ENCODE results near the gene PPOX. TPM values are rescaled to one million over a fixed set of nuclear protein-coding genes. Genes with fewer than 3 reads are reported as not detected.

The PPOX gene
- total RNA-seq, 1 donor from 2014 or later, result 20.0 TPM

DNA sequence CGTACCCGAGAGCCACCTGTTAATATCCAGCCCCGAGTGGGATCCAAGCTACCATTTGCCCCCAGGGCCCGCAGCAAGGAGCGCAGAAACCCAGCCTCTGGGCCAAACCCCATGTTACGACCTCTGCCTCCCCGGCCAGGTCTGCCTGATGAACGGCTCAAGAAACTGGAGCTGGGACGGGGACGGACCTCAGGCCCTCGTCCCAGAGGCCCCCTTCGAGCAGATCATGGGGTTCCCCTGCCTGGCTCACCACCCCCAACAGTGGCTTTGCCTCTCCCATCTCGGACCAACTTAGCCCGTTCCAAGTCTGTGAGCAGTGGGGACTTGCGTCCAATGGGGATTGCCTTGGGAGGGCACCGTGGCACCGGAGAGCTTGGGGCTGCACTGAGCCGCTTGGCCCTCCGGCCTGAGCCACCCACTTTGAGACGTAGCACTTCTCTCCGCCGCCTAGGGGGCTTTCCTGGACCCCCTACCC is 5.5 kb upstream of the PPOX start:
- Histone ChIP-seq H3K9me3 (ENCODE audit: insufficient read depth, low read depth, low read length) (no peaks in the 10 kb centered on the region), H3K9ac (ENCODE audit: low read length) (no peak overlapping the region), H3K36me3 (ENCODE audit: insufficient read depth, low read length) (peaks cover 14% of the 10 kb centered on the region), H3K79me2 (ENCODE audit: insufficient read depth, low read length) (peaks cover 32% of the 10 kb centered on the region), H2AFZ (ENCODE audit: low read depth, low read length) (no peak overlapping the region), H3K4me3 (ENCODE audit: insufficient read depth, low read depth, low read length) (no peak overlapping the region), H3K27me3 (ENCODE audit: insufficient read depth, low read length) (no peaks in the 10 kb centered on the region), H4K20me1 (ENCODE audit: insufficient read depth, low read length) (no peaks in the 10 kb centered on the region), H3K27ac (ENCODE audit: low read depth, low read length) (no peak overlapping the region), H3K4me2 (ENCODE audit: low read length) (peak overlapping the region; percentile 97), H3K4me1 (ENCODE audit: insufficient read depth, low read length) (peaks cover 15% of the 10 kb centered on the region)
- DNase-seq (ENCODE audit: low read depth) (no peak), FAIRE-seq (no peak)
- no peak for TF ChIP-seq EZH2 (IDR thresholded peaks at IDR 0.05; ENCODE audit: insufficient read depth, low read length)
- TF ChIP-seq, protein P1, sequence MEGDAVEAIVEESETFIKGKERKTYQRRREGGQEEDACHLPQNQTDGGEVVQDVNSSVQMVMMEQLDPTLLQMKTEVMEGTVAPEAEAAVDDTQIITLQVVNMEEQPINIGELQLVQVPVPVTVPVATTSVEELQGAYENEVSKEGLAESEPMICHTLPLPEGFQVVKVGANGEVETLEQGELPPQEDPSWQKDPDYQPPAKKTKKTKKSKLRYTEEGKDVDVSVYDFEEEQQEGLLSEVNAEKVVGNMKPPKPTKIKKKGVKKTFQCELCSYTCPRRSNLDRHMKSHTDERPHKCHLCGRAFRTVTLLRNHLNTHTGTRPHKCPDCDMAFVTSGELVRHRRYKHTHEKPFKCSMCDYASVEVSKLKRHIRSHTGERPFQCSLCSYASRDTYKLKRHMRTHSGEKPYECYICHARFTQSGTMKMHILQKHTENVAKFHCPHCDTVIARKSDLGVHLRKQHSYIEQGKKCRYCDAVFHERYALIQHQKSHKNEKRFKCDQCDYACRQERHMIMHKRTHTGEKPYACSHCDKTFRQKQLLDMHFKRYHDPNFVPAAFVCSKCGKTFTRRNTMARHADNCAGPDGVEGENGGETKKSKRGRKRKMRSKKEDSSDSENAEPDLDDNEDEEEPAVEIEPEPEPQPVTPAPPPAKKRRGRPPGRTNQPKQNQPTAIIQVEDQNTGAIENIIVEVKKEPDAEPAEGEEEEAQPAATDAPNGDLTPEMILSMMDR (IDR thresholded peaks at IDR 0.05; ENCODE audit: insufficient read depth, low read depth, low read length), result no peak
- Mint-ChIP-seq H3K36me3 (ENCODE audit: low read depth, unreplicated experiment) (peaks cover 6% of the 10 kb centered on the region), H3K9me3 (ENCODE audit: unreplicated experiment) (no peaks in the 10 kb centered on the region), H3K4me1 (ENCODE audit: low read depth, unreplicated experiment) (peaks cover 19% of the 10 kb centered on the region), H3K27me3 (ENCODE audit: low read depth, unreplicated experiment) (no peaks in the 10 kb centered on the region), H3K4me3 (ENCODE audit: unreplicated experiment) (peak overlapping the region; percentile 86), H3K27ac (ENCODE audit: unreplicated experiment) (no peak overlapping the region)

DNA sequence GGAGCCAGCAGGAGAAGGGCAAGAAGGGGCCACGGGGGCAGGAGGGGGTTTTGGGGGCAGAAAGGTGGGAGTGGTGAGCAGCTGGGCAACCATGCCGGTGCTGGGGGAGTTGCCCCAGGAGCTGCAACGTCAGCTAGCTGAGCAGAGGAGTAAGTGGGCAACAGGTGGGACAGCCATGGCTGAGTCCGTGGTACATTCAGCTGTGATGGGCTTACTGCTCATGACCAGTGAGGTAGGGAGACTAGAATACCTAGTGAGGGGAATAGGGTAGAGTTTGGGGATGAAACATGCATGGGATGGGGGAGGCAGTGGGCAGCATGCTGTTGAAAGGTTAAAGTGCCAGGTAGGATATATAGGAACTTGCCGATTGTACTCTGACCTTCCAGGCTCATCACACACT is 4.6 kb upstream of the PPOX start:
- no peaks in the 10 kb centered on the region for H3K27me3 ChIP-seq (ENCODE audit: insufficient read depth, low read length)
- FAIRE-seq (no peak), DNase-seq (ENCODE audit: low read depth) (no peak)
- no peak overlapping the region for H3K4me3 ChIP-seq (ENCODE audit: insufficient read depth, low read depth, low read length)
- H4K20me1 ChIP-seq (ENCODE audit: insufficient read depth, low read length), result no peaks in the 10 kb centered on the region
- Mint-ChIP-seq H3K27ac (ENCODE audit: unreplicated experiment) (peak overlapping the region; percentile 11), H3K4me1 (ENCODE audit: low read depth, unreplicated experiment) (peaks cover 19% of the 10 kb centered on the region), H3K27me3 (ENCODE audit: low read depth, unreplicated experiment) (no peaks in the 10 kb centered on the region), H3K9me3 (ENCODE audit: unreplicated experiment) (no peaks in the 10 kb centered on the region), H3K36me3 (ENCODE audit: low read depth, unreplicated experiment) (peaks cover 6% of the 10 kb centered on the region), H3K4me3 (ENCODE audit: unreplicated experiment) (peak overlapping the region; percentile 42)
- peaks cover 14% of the 10 kb centered on the region for H3K36me3 ChIP-seq (ENCODE audit: insufficient read depth, low read length)
- H3K9ac ChIP-seq (ENCODE audit: low read length), result no peak overlapping the region
- TF ChIP-seq, protein P1 (IDR thresholded peaks at IDR 0.05; ENCODE audit: insufficient read depth, low read depth, low read length), result no peak
- TF ChIP-seq EZH2 (IDR thresholded peaks at IDR 0.05; ENCODE audit: insufficient read depth, low read length), result no peak
- H3K4me1 ChIP-seq (ENCODE audit: insufficient read depth, low read length), result peaks cover 19% of the 10 kb centered on the region
- peaks cover 30% of the 10 kb centered on the region for H3K79me2 ChIP-seq (ENCODE audit: insufficient read depth, low read length)
- H3K27ac ChIP-seq (ENCODE audit: low read depth, low read length), result no peak overlapping the region
- H3K4me2 ChIP-seq (ENCODE audit: low read length), result no peak overlapping the region
- no peak overlapping the region for H2AFZ ChIP-seq (ENCODE audit: low read depth, low read length)
- no peaks in the 10 kb centered on the region for H3K9me3 ChIP-seq (ENCODE audit: insufficient read depth, low read depth, low read length)

- FAIRE-seq (no peak), DNase-seq (ENCODE audit: low read depth) (no peak)
- Histone ChIP-seq H3K4me2 (ENCODE audit: low read length) (no peak overlapping the region), H3K36me3 (ENCODE audit: insufficient read depth, low read length) (peaks cover 12% of the 10 kb centered on the region), H3K27me3 (ENCODE audit: insufficient read depth, low read length) (no peaks in the 10 kb centered on the region), H4K20me1 (ENCODE audit: insufficient read depth, low read length) (no peaks in the 10 kb centered on the region), H2AFZ (ENCODE audit: low read depth, low read length) (no peak overlapping the region), H3K4me3 (ENCODE audit: insufficient read depth, low read depth, low read length) (no peak overlapping the region), H3K79me2 (ENCODE audit: insufficient read depth, low read length) (peaks cover 33% of the 10 kb centered on the region), H3K9me3 (ENCODE audit: insufficient read depth, low read depth, low read length) (no peaks in the 10 kb centered on the region), H3K9ac (ENCODE audit: low read length) (no peak overlapping the region), H3K27ac (ENCODE audit: low read depth, low read length) (no peak overlapping the region), H3K4me1 (ENCODE audit: insufficient read depth, low read length) (peaks cover 23% of the 10 kb centered on the region)
- peaks cover 21% of the 10 kb centered on the region for H3K4me1 Mint-ChIP-seq (ENCODE audit: low read depth, unreplicated experiment)
- TF ChIP-seq EZH2 (IDR thresholded peaks at IDR 0.05; ENCODE audit: insufficient read depth, low read length), result no peak
- TF ChIP-seq, protein P1 (IDR thresholded peaks at IDR 0.05; ENCODE audit: insufficient read depth, low read depth, low read length), result no peak
- H3K36me3 Mint-ChIP-seq (ENCODE audit: low read depth, unreplicated experiment), result peaks cover 6% of the 10 kb centered on the region
- H3K27ac Mint-ChIP-seq (ENCODE audit: unreplicated experiment), result peak overlapping the region; percentile 11
- peak overlapping the region; percentile 42 for H3K4me3 Mint-ChIP-seq (ENCODE audit: unreplicated experiment)
- no peaks in the 10 kb centered on the region for H3K27me3 Mint-ChIP-seq (ENCODE audit: low read depth, unreplicated experiment)
- H3K9me3 Mint-ChIP-seq (ENCODE audit: unreplicated experiment), result no peaks in the 10 kb centered on the region
These were observed 4.2 kb upstream of the PPOX start for GRCh38 chr1:161162052-161162451.

Data from astrocyte (in vitro differentiated cells and primary cell).